HG03460 (cell line): ENCODE measurements around the gene SRXN1.
"Not testable (repeated sequence)": the region's sequence is repeated elsewhere in the genome, so short reads cannot be mapped to it uniquely, and the experiment has no call there.

Experiments
- ATAC-seq: cut with Tn5 transposase; IDR thresholded peaks from one replicate; pipeline ENCODE4 v1.9.1; 2021; ENCODE audit not compliant: unreplicated experiment

The SRXN1 gene

DNA sequence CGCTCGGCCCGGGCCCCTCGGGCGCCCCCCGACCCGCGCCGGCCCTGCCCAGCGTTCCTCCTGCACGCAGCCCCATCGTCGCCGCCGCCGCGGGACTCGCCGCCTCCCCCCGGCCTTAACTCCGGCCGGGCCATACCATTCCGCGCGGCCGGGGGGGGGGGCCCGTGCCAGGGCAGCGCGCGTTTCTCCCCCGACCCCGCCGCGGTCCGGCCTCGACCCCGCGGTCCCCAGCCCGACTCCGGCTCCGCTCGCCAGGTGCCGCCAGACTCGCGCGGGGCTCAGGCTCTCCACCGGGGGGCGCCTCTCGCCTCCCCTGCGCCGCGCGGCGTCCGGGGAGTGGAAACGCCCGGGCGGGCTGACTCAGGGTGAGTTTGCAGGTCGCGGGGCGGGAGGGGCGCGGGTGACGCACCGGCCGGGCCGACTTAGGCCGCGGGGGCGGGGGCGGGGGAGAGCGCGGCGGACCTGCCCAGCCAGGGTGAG is at the start of gene SRXN1:
Gene SRXN1, minus strand, starts transcription at position 91 of the 480 bp plus-strand sequence. Its CDS starts 15 bp downstream, at position 76.
- ATAC-seq = peak; percentile 79

DNA sequence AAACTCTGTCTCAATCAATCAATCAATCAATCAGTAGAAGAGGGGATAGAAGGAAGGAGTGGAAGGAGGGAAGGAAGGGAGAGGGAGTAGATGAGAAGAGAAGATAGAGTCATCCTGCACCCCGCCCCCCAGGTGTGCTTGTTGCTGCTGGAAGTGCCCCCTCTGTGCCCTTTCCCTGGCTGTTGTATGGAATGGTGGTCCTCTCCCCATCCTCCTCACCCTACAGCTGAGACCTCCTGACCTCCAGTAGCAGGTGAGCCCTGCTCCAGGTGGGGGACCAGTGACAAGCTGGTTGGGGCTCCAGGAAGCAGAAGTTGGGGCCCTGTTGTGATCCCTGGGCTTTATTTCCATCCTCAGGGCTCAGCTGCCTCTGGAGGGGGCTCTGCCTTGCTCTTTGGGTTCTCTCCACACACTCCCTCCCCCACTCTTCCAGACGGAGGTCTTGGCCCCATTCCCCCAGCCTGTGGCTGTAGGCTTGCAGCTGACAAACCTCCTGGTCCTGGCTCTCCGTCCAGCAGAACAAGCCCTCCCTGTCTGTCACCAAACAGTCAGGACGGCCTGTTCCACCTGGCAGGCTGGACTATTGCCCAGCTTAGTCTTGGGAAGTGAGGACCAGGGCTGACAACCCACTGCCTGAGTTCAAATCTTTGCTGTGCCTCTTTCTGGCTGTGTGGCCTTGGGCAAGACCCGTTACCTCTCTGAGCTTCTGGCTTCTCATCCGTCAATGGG is 48.6 kb upstream of the SRXN1 start:
- ATAC-seq = no peak

DNA sequence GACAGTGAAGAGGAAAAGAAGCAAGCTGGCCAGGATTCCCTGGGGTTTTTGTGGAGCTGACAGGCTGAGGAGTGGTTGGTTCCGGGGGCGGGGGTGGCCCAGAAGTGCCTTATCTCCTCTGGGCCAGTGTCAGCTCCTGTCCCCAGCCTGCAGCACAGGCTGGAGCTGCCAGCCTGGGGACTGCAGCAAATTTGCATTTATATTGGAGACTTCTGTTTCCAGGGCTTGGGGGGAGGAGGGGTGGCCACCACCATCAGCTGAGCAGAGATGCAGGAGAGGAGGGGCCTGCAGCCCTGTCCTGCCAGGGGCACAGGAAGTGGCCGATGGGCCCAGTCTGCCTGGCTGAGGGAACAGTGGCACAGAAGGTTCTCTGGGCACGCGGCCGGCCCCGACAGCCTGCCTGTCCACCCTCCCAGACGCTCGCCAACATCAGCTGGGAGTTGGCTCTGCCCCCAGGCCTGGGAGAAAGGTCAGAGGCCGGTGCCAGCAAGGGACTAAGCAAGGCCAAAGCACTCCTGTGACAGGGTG is 46.9 kb upstream of the SRXN1 start:
- no peak for ATAC-seq

DNA sequence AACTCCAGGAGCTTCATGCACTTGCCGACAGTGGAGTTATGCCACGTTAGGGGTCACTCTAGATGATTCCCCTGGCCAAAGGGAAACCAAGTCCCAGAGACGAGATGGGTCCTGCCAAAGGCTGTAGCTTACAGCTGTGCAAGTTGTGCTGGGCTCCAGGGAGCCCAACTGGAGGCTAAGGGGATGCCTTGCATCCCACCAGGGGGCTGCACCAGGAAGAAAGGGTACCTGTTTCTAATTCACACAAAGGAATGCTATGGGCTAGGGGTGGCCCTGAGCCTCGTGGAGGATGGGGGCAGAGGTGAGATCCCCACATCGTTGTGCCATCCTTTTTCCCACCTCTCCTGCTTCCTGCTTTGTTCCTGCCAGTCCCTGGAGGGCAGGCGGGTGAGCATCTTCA is 46.3 kb upstream of the SRXN1 start:
- ATAC-seq = no peak

DNA sequence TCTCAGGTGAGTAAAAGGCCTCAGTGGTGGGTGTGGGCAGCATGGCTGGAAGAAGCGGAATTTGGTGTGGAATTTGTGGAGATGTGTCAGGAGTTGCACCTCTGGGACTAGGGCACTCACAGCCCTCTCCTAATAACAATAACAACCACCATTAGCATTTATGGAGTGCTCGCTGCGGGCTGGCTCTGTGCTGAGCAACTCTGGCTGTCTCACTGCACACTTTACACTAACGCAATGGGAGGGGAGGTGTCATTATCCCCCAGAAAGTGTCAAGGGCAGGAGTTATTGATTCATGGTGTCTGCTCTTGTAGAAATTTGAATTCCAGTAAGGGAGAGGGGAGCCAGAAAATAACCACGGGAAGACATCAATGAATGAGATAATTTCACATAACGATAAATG is 45.3 kb upstream of the SRXN1 start:
- no peak for ATAC-seq

DNA sequence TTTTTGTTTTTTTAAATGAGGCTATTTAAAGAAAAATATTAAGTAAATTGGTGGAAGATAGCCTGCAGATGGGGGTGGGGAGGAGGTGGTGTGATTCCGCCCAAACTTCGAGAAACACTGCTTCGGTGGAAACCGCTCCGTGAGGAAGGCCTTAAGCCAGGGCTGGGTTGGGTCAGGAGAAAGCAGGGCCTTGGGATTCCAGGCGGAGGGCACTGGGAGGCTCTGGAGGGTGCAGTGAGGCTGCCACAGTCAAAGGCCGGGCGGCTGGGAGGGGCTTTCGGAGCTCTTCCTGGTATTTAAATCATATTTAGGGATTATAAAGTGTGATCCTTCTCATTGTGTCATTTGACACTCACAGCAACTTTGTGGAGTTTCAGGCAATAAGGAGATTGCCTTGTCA is 44.8 kb upstream of the SRXN1 start:
- ATAC-seq = no peak

DNA sequence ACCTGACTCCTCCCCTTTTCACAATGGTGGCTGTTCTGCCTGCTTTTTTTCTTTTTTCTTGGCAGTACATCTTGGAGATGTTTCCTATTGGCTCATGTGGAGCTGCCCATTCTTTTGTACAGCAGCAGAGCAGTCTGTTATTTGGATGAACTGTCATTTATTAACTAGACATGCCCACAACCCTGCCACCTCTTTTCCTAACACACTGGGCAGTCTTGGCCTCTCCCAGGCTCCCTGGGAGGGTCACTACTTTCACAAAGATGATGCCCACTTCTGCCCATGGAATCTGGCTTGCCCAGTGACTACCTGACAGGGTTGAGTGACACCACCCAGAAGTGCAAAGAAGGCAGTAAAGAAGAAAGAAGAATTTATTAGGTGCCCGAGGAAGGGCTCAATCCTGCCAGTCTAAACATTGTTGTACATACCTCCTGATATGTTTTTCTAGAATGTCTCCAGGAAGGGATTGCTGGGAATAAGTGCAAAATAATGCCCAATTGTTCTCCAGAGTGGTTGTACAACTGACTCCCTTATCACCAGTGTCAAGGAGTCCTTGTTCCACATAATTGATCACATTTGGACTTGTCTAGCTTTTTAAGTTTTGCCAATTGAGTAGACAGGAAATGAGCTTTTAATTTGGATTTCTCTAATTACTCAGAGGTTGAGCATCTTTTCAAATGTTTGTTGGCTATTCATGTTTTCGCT is 42.3 kb upstream of the SRXN1 start:
- ATAC-seq = no peak

DNA sequence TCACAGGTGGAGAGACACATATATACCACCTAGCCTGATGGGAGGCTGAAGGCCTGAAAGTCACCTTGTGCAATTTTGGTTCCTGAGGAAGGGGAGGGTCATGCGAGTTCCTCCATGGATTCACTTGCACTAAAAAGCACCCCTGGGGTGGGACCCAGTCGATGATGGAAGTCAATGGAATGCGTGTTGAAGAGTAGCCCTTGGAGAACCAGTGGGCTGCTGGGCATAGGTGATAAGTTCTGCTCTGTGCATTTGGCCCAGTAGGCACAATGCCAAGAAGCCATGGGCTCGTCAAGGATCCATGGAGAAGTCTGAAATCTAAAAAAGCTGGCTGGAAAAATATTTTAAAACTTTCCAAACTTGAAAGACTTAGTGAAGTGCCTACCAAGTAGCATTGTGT is 41.5 kb upstream of the SRXN1 start:
- ATAC-seq = no peak

DNA sequence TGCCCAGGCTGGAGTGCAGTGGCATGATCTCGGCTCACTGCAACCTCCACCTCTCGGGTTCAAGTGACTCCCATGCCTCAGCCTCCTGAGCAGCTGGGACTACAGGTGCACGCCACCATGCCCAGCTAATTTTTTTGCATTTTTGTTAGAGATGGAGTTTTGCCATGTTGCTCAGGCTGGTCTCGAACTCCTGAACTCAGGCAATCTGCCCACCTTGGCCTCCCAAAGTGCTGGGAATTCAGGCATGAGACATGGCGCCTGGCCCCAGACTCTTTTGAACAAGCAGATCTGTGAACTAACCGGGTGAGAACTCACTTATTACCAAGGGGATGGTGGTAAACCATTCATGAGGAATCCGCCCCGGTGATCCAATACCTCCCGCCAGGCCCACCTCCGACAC is 40.8 kb upstream of the SRXN1 start:
- not testable (repeated sequence) for ATAC-seq

DNA sequence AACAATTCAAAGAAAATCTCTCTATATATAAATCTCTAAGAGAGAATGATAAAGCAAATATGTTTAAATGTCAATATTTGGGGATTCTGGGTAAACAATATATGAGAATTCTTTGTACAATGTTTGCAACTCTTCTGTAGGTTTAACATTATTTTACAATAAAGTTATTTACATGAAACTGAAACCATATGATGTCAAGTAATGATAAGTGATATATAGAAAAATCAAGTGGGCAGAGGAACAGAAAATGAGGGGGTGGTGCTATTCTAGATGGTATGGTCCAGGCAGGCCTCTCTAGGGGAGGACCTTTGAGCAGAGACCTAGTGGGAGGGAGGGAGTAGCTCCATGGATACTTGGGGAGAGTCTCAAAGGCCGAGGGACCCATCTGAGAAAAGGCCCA is 39.0 kb upstream of the SRXN1 start:
- no peak for ATAC-seq

DNA sequence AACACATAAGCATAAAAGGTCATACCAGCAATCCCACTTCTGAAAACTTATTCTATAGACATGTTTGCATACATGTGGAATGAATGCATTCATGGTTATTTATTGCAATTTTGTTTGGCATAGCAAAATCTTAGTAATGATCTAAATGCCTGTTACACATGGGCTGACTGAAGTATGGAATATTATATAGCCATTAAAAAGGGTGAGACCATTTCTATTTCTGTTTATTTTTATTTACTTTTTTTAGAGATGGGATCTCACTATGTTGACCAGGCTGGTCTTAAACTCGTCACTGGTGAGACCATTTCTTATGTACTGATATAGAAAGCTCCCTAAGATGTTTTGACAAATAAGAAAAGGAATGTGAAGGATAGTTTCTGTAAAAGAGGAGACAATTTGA is 36.9 kb upstream of the SRXN1 start:
- ATAC-seq = no peak

DNA sequence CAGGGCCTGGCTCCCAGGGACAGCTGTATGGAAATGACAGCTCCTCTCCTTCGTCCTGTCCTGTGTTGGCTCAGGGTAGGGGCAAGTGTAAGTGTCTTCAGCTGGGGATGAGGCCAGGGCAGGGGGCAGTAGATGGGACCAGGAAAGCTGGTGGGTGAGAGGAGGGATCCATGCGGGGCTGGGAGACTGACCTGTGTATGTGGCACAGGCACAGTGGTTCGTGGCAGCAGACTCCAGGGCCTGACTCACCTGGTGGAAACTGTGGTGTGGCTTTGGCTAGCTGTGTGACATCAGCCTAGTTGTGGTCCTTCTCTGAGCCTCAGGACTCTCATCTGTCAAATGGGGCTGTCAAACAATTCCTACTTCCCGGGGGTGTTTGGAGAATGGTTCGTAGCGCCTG is 36.3 kb upstream of the SRXN1 start:
- no peak for ATAC-seq

DNA sequence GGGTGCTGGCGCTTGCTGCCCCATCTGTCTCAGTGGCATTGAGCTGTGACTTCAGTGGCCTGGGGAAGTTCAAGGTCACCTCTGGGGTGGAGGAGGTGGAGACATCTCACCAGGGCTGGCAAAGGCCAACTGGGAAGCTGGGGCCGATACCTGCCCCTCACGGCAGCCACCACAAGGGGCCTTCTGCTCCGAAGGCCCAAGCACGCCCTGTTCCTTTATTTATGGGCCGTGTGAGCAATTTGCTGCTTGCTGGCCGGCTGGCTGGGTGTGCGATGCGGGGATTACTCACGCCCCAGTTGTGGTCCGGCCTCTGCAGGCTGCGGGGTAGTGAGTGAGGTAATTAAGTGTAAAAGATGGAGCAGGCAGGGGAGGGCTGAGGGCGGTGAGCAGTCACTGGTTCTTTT is 35.8 kb upstream of the SRXN1 start:
- no peak for ATAC-seq

DNA sequence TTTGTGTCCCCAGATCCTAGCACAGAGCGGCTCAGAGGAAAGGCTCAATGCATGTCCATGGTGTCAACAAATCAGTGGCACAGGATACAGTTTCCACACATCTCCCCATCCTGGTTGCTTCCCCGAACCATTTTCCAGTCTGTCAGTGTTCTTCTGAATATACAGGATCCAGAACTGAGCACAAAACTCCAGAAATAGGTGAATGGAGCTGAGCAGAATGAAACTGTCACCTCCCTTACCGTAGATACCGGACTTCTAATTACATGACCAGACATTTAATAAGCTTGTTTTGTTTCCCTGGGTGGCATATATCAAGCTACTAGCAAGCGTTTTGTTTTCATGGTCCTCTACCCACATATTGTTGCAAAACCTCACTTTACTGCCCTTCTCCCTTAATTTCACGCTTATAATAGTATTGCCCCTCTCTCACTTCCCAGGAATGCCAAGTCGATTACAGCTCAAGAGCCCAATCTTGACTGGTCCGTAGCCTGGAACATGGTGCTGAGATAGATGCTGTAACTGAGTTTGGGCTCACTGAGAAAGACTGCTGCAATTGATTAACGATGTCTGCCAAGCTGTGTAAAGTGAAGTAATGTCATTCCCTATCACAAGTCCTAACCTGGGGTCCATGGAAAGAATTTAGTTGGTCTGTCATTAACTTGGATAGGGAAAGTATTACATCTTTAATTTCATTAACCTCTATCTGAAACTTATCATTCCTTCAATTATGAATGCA is 34.6 kb upstream of the SRXN1 start:
- ATAC-seq = no peak

DNA sequence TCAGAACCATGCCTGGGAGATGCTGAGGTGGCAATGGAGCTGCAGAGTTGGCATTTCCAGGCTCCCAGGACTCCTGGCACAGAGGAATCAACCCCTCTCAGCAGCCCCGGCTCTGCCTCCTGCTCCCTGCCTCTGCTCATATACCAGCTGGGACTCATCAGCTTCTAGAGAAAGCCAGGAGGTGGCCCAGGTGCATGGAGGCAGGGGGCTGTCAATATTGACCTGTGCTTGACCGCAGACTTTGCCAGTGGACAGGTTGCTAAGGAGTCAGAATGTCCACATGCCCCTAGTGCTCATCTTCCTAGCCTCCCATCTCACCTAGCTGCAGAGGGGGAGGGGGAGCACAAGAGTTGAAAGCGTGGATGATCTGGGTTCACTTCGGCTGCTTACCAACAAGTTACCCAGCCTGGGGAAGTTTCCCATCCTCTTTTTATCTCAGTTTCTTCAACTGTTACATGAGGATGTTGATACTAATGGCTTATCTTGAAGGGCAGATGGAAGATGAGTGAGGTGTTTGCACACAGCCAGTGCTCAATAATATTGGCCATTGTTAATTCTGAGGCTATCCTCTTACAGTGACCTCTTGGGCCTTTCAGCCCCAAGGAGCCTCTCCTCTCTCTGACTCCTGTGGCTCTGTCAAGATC is 31.8 kb upstream of the SRXN1 start:
- no peak for ATAC-seq

DNA sequence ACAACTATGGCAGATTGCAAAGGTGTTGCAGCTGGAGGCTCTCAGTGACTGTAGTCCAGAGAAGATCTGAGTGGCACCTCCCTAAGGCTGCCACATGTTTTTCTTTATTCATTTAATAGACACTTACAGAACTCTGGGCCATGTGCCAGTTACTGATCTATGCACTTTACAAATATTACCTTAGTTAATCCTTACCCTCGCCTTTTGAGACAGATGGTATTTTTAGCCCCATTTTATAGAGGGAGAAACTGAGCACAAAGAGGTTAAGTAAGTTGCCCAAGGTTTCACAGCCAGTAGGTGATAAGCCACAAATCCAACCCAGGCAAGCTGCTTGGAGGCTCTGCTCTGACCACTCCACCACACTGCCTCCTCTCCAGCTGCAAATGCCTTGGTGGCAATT is 29.1 kb upstream of the SRXN1 start:
- no peak for ATAC-seq

DNA sequence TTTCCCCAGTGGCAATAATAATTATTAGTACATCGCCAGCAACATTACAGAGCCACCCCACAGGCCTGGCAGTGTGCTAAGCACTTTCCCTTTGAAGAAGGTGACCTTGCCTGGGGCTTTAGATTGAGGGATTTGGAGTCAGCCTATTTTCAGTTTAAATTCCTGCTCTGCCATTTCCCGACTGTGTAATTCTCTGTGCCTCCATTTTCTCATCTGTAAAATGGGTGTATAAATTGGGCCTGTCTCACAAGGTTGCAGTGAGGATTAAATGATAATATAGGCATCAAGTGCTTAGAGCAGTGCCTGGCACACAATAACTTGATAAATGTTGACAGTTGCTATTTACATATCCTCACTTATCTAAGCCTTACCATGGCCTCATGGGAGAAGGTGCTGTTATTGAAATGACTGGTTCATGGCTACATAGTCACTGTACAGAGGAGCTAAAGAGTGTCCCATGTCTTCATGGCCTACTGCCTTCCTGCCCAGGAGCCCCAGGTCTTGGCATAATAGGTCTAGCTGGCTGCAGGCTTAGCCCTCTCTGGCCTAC is 27.7 kb upstream of the SRXN1 start:
- no peak for ATAC-seq

DNA sequence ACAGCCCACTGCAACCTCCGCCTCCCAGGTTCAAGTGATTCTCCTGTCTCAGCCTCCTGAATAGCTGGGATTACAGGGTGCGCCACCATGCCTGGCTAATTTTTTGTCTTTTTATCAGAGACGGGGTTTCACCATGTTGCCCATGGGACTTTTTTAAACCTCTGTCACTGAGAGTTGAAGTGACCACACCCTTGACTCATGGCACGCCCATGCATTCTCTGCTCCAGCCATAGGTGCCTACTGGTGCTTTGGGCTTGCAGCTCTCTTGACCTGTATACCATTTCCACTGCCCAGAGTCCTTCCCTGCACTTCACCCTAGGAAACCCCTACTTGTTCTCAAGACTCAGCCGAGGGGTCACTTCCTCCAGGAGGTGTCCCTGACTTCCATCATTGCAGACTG is 25.0 kb upstream of the SRXN1 start:
- ATAC-seq = no peak

DNA sequence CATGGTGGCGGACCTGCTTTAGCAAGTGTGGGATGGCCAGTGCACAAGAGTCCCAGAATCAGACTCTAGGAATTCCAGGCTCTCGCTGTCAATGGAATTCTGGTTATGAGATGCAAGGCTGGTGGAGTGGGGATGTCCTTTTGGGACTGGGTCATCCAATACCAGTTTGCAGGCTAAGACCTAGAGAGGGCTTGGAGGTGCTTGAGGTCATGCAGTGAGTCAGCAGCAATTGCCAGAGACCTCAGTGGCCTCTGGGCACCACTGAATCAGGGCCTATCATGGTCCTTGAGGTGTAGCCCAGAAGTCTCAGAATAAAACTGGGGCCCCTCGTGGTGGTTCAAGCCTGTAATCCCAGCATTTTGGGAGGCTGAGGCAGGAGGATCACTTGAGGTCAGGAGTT is 24.0 kb upstream of the SRXN1 start:
- no peak for ATAC-seq

DNA sequence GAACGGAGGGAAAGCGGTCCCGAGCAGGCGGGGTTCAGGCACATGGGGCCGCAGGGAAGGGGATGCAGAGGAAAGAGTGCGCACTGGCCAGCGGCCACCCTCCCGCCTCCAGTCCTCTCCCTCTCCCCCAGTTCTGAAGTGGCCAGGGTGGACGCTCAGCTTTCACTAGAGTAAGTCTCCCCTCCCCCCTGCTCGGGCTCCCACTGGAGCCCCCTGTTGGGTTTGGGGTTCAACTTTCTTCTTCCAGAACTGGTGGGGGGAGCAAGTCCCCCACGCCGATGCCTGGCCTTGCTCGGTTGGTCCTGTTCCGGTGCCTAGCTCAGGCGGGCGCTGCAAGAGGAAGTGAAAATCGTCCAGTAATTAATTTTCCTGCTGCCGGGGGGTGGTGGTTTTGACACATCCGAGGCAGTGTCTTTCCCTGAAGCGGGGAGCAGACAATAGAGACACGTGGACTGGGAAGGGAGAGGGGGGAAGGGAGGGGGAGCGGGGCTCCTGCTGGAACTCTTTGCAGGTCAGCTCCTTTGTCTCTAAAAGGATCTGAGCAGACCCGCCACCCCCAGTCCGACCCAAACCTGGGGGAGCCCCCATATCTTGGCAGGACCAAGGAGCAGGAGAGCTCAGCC is 23.4 kb upstream of the SRXN1 start:
- ATAC-seq = no peak
